Activated CD4-positive, alpha-beta memory T cell treated with anti-CD3 and anti-CD28 coated beads, Interleukin-2, amount 10 ng/mL, durations not matched to agents 7 days and 5 days (primary cell): ENCODE measurements around the gene MAPK13. TPM values are rescaled to one million over a fixed set of nuclear protein-coding genes. Genes with fewer than 3 reads are reported as not detected.
"Not testable (repeated sequence)": the region's sequence is repeated elsewhere in the genome, so short reads cannot be mapped to it uniquely, and the experiment has no call there.

Experiments
- CTCF ChIA-PET: fragments of 350-600 bp; sonication (Branson Sonifier 250); formaldehyde crosslinking; loops from one replicate; lab custom pipeline; 2021; ENCODE audit warnings: antibody characterized with exemption, inconsistent platforms; lab: Charles Lee
- POLR2A ChIA-PET: fragments of 350-600 bp; sonication (Branson Sonifier 250); formaldehyde crosslinking; loops from one replicate; lab custom pipeline; 2021; ENCODE audit warnings: antibody characterized with exemption; lab: Charles Lee
- DNase-seq: peaks from one replicate; pipeline ENCODE4 v3.0.0-alpha.2; 2020
- H3K27ac Mint-ChIP-seq: one replicate; pipeline ENCODE4 v1.8.0; 2021; ENCODE audit warnings: mild to moderate bottlenecking, mixed read lengths
- H3K27me3 Mint-ChIP-seq: one replicate; pipeline ENCODE4 v1.8.0; 2021; ENCODE audit warnings: mixed read lengths
- H3K36me3 Mint-ChIP-seq: one replicate; pipeline ENCODE4 v1.8.0; 2021; ENCODE audit warnings: low read depth, mixed read lengths
- H3K4me1 Mint-ChIP-seq: one replicate; pipeline ENCODE4 v1.8.0; 2021; ENCODE audit warnings: mixed read lengths
- H3K4me3 Mint-ChIP-seq: one replicate; pipeline ENCODE4 v1.8.0; 2021; ENCODE audit warnings: mild to moderate bottlenecking, mixed read lengths
- H3K9me3 Mint-ChIP-seq: one replicate; pipeline ENCODE4 v1.8.0; 2021; ENCODE audit warnings: mixed read lengths
- total RNA-seq, 2 experiments: library from RNA; stranded (reverse); gene quantifications; one replicate each; pipeline ENCODE4 v1.2.3, GENCODE V29; 2021

Gene MAPK13
- total RNA-seq, 2 experiments from 2014 or later: 53.7 to 56.2 TPM

DNA sequence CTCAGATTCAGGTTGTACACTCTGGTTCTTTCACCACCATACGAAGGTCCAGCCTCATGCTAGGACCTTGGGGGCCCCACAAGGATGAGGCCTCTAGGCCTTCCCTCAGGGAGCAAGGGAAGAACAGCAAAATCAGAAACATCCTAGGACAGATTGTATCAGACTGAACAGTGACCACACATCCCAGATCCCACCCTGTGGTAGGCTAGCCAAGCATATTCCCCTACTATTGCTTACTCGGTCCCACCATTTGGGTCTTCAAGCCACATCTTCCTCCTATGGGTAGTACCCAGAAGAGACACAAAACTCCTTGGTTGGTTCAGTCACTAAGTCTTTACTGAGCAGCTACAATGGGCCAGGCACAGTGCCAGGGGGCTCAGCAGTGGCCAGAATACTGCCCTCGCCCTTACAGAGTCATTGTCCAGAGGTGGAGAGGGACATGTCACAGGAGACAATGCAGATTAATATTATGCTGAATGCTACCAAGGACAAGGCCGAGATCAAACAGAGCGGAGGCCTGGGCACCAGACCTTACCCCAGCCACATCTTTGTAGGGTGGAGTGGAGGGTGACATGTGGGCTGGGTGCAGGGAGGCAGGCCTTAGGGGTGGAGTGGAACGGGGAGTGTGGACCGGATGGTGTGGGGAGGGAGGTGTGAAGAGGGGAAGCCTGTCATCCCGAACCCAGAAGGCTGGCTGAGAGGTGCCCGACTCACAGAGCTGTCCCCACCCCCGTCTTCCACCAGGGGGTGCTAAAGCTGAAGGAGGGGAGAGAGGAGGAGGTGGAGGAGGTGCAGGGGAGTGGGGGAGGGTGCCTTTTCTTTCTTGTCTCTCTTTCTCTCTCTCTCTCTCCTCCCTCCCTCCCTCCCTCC, 6.8 kb upstream of the MAPK13 start:
- H3K4me1 Mint-ChIP-seq: peaks cover 79% of the 10 kb centered on the region
- ChIA-PET CTCF (interaction anchor here (0.6 to 3.8 kb wide), 10 partner anchors 10 to 179 kb away, joined by 3 to 47 read pairs (median 4); partner anchors contain the start of gene MAPK14), POLR2A (interaction anchor here (0.6 to 6.4 kb wide), 11 partner anchors 8 to 96 kb away, joined by 3 to 148 read pairs (median 5); partner anchors contain the start of genes BRPF3, MAPK13 and MAPK14)
- H3K27ac Mint-ChIP-seq: peak overlapping the region; percentile 71
- H3K9me3 Mint-ChIP-seq: no peaks in the 10 kb centered on the region
- no peaks in the 10 kb centered on the region for H3K27me3 Mint-ChIP-seq
- peaks cover 18% of the 10 kb centered on the region for H3K36me3 Mint-ChIP-seq
- peak overlapping the region; percentile 22 for H3K4me3 Mint-ChIP-seq
- peak; percentile 96 for DNase-seq

DNA sequence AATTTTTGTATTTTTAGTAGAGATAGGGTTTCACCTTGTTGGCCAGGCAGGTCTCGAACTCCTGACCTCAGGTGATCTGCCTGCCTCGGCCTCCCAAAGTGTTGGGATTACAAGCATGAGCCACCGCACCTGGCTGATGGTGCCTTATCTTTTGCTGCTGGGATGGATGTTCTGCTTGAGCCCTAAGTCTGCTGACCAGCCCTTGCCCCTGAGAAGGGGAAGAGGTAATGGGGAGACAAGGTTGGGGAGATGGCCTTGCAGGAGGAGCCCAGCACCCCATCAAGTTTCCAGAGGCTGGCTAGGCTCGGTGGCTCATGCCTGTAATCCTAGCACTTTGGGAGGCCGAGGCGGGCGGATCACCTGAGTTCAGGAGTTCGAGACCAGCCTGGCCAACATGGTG, 6.0 kb upstream of the MAPK13 start:
- POLR2A ChIA-PET: interaction anchor here (0.6 to 6.4 kb wide), 8 partner anchors 8 to 97 kb away, joined by 3 to 148 read pairs (median 4); partner anchors contain the start of genes BRPF3, MAPK13 and MAPK14
- peaks cover 74% of the 10 kb centered on the region for H3K4me1 Mint-ChIP-seq

DNA sequence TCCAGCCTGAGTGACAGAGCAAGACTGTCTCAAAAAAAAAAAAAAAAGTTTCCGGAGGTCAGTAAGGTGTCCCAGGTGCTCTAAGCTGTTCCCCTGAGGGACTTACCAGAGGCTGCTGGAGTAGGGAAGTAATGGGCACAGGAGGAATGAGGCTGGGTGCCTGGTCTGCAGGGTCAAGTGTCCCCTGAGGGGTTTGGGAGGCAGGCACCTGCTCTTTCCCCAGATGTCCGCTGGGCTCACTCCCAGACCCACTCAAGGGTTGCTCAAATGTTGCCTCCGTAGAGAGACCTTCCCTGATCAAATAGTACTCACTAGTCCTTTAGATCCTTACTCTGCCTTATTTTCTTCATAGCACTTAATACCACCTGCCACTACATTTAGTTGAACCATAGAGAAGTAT, 5.4 kb upstream of the MAPK13 start:
- Mint-ChIP-seq H3K27ac (no peak overlapping the region), H3K4me3 (no peak overlapping the region), H3K9me3 (no peaks in the 10 kb centered on the region), H3K36me3 (peaks cover 8% of the 10 kb centered on the region), H3K27me3 (no peaks in the 10 kb centered on the region), H3K4me1 (peaks cover 72% of the 10 kb centered on the region)
- POLR2A ChIA-PET: interaction anchor here (1.2 to 1.7 kb wide), 3 partner anchors 19 to 97 kb away, joined by 3 to 6 read pairs (median 4); partner anchors contain the start of gene MAPK14
- CTCF ChIA-PET: interaction anchor here (1.5 to 3.1 kb wide), 2 partner anchors 96 to 178 kb away, joined by 5 to 14 read pairs; partner anchors contain the start of gene MAPK14
- DNase-seq: no peak

More for the DNA sequence above, 6.0 kb upstream of the MAPK13 start:
- not testable (repeated sequence) for H3K27me3 Mint-ChIP-seq, H3K4me3 Mint-ChIP-seq, DNase-seq, H3K9me3 Mint-ChIP-seq
- Mint-ChIP-seq H3K27ac (peak overlapping the region; percentile 50), H3K36me3 (peaks cover 12% of the 10 kb centered on the region)
- CTCF ChIA-PET: interaction anchor here (0.9 to 3.1 kb wide), 7 partner anchors 11 to 178 kb away, joined by 3 to 14 read pairs (median 5); partner anchors contain the start of gene MAPK14

DNA sequence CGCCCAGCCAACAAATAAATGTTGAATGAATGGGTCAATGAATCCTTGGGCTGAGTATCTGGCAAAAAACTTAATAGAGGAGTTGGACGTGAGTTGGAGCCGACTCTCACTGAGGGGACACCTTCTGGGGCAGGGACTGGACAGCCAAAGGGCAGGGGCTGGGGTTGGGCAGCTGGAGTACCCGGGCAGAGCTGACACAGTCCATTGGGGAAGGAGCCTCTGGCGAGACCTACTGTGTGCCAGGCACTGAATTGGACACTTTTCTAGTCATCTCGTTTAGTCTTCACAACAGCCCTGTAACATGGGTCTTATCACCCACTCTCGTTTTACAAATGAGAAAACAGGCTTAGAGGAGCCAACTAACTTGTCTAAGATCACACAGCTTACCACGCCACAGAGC, 4.7 kb upstream of the MAPK13 start:
- POLR2A ChIA-PET: interaction anchor here (1.7 kb wide), 1 partner anchor 97 kb away, joined by 6 read pairs; the partner anchor contains the start of gene MAPK14
- Mint-ChIP-seq H3K4me1 (peaks cover 66% of the 10 kb centered on the region), H3K27ac (no peak overlapping the region), H3K36me3 (peaks cover 2% of the 10 kb centered on the region), H3K4me3 (no peak overlapping the region), H3K9me3 (no peaks in the 10 kb centered on the region), H3K27me3 (no peaks in the 10 kb centered on the region)
- CTCF ChIA-PET: interaction anchor here (3.1 kb wide), 1 partner anchor 97 kb away, joined by 14 read pairs; the partner anchor contains the start of gene MAPK14
- DNase-seq: no peak

DNA sequence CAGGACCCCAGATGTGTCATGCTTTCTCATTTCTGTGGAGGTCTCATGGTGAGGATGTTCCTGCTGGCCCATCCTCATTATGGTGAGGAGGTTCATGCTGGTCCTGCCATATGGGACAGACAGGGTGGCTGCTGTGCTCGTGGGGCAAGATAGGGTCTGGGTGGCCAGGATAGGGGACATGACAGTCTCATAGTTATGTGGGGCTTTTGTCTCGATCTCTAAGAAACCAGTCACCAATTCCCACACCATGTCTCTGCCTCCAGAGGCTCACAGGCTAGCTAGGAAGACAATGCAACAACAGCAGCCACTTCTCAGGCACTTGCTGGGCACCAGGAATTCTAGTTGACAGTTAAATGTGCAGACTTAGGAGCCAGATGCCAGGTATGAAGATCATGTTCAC, 4.2 kb upstream of the MAPK13 start:
- Mint-ChIP-seq H3K4me1 (peaks cover 66% of the 10 kb centered on the region), H3K9me3 (no peaks in the 10 kb centered on the region), H3K4me3 (no peak overlapping the region), H3K27me3 (no peaks in the 10 kb centered on the region), H3K27ac (peak overlapping the region; percentile 1), H3K36me3 (no peaks in the 10 kb centered on the region)
- ChIA-PET CTCF (interaction anchor here (0.5 to 3.1 kb wide), 2 partner anchors 97 to 98 kb away, joined by 4 to 14 read pairs; partner anchors contain the start of gene MAPK14), POLR2A (interaction anchor here (1.0 to 1.7 kb wide), 6 partner anchors 8 to 98 kb away, joined by 3 to 6 read pairs (median 4); partner anchors contain the start of gene MAPK14)
- no peak for DNase-seq

DNA sequence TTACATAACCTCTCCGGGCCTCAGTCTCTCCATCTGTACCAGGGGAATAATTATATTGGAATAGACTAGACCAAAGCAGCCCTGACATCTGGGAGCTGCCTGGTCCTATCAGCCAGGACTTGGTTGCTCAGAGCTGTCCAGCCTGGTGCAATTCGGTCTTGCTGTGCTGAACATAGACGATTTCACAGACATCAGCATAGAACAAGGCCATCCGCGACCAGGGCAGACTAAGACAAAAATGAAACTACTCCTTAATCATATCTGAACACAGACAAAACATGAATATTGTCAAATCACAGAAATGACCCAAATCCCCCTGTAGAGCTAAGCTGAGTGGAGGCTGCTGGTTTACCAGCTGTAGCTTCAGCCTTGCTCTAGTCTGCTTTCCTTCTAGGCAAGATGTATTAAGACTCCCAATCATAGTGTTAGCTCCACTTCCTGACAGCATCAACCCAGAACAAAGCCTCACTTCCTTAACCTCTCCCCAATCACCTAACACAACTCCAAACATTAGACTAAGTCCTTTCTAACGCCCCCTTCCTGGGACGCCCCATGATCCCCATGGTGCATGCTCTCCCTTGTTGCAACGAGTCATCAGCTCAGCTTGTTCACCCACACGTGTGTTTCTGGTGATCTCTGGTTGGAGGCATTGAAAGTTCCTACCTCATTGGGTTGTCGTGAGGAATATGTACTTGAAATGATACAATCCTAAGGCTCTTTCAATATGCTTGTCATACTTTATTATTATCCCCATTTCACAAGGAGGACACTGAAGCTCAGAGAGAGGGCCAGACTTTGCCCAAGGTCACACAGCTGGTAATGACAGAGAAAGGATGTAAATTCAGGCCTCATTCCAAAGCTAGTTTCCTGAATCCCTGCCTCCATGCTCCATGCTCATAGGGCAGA, 3.5 kb upstream of the MAPK13 start:
- Mint-ChIP-seq H3K36me3 (no peaks in the 10 kb centered on the region), H3K4me3 (no peak overlapping the region), H3K27me3 (no peaks in the 10 kb centered on the region), H3K27ac (peak overlapping the region; percentile 12), H3K9me3 (no peaks in the 10 kb centered on the region), H3K4me1 (peaks cover 64% of the 10 kb centered on the region)
- DNase-seq: no peak
- ChIA-PET CTCF (interaction anchor here (0.5 to 0.9 kb wide), 2 partner anchors 98 to 215 kb away, joined by 4 to 5 read pairs; no protein-coding TSS in a partner anchor), POLR2A (interaction anchor here (0.9 to 1.7 kb wide), 10 partner anchors 8 to 98 kb away, joined by 3 to 6 read pairs (median 3); partner anchors contain the start of gene MAPK14)

DNA sequence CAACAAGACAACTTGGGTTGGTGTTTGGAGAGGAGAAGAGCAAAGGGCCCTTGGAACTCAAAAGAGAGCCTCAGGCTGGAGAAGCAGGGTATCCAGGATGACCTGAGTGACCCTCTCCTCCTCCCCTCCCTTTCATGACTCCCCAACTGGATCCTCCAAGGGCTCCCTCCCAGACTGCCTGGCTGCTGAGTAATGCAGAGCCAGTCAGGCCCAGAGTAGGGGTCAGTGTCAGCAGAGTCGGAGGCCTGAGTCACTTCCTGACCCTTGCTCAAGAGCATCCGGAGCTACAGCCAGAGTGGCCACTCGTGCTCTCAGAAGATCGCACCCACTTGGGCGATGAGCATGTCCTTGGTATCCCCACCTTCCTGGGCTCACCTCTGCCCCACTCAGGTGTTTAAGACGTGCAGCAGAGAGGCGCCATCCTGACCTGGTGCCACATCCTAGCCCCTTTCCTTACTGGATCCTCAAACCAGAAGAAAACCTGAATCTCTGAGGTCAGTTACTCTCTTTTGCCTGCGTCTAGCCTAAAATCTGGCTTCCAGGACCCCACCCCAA, 2.8 kb upstream of the MAPK13 start:
- no peak for DNase-seq
- Mint-ChIP-seq H3K36me3 (peaks cover 2% of the 10 kb centered on the region), H3K9me3 (no peaks in the 10 kb centered on the region), H3K4me3 (no peak overlapping the region), H3K27me3 (no peaks in the 10 kb centered on the region), H3K27ac (no peak overlapping the region), H3K4me1 (peaks cover 64% of the 10 kb centered on the region)
- ChIA-PET CTCF (interaction anchor here (0.9 kb wide), 1 partner anchor 214 kb away, joined by 5 read pairs; no protein-coding TSS in a partner anchor), POLR2A (interaction anchor here (0.9 to 1.6 kb wide), 8 partner anchors 8 to 99 kb away, joined by 3 to 6 read pairs (median 3); no protein-coding TSS in a partner anchor)

DNA sequence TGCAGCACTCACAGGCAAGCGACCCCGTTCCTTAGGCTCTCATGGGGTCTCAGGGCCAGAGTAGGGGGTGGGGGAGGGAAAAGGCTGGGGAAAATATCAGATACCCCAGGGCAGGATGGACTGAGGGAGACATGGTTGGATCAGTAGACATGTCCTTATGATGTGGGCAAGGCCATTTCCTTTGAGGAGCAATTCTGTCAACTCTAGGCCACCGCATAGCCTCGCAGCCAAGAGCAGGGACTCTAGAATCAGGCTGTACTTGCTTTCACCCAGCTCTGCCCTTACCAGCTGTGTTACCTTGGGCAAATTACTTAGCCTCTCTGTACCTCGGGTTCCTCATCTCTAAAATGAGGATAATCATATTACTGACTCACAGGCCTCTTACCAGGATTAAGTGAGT, 2.2 kb upstream of the MAPK13 start:
- H3K27me3 Mint-ChIP-seq: no peaks in the 10 kb centered on the region
- H3K27ac Mint-ChIP-seq: no peak overlapping the region
- no peak for DNase-seq
- H3K36me3 Mint-ChIP-seq: peaks cover 7% of the 10 kb centered on the region
- CTCF ChIA-PET: no interaction called here
- no peak overlapping the region for H3K4me3 Mint-ChIP-seq
- POLR2A ChIA-PET: interaction anchor here (1.3 to 1.6 kb wide), 3 partner anchors 9 to 99 kb away, joined by 3 to 6 read pairs (median 3); no protein-coding TSS in a partner anchor
- H3K9me3 Mint-ChIP-seq: no peaks in the 10 kb centered on the region
- peaks cover 64% of the 10 kb centered on the region for H3K4me1 Mint-ChIP-seq

DNA sequence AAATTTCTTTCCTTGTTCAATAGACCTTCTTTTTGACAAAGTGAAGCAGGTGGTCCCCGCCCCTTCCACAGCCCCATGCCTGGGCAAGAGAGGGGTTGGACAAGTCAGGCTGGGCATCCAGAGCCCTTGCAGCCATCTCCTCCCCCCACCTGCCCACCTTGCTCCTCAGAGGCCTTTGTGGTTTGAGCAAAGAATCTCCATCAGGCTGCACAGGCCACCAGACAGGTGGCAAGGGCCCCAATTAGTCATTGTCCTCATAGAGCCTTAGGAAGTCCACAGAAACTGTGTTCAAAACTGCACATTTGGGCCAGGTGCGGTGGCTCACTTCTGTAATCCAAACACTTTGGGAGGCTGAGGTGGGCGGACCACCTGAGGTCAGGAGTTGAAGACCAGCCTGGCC, 1.5 kb upstream of the MAPK13 start:
- H3K27ac Mint-ChIP-seq: no peak overlapping the region
- H3K9me3 Mint-ChIP-seq: no peaks in the 10 kb centered on the region
- H3K4me3 Mint-ChIP-seq: no peak overlapping the region
- ChIA-PET POLR2A (interaction anchor here (3.3 kb wide), 1 partner anchor 14 kb away, joined by 42 read pairs; no protein-coding TSS in a partner anchor), CTCF (interaction anchor here (1.3 kb wide), 1 partner anchor 11 kb away, joined by 4 read pairs; no protein-coding TSS in a partner anchor)
- peaks cover 14% of the 10 kb centered on the region for H3K36me3 Mint-ChIP-seq
- H3K4me1 Mint-ChIP-seq: peaks cover 64% of the 10 kb centered on the region
- H3K27me3 Mint-ChIP-seq: no peaks in the 10 kb centered on the region
- no peak for DNase-seq

DNA sequence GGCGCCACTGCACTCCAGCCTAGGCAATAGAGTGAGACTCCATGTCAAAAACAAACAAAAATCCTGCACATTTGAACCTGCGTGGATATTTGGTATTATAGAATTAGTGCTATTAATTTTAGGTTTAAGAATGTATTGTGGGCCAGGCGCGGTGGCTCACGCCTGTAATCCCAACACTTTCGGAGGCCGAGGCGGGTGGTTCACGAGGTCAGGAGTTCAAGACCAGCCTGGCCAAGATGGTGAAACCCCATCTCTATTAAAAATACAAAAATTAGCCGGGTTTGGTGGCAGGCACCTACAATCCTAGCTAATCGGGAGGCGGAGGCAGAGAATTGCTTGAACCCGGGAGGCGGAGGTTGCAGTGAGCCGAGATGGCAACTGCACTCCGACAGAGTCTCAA, 979 bp upstream of the MAPK13 start:
- H3K27ac Mint-ChIP-seq: not testable (repeated sequence)
- CTCF ChIA-PET: interaction anchor here (0.7 to 1.3 kb wide), 4 partner anchors 10 to 66 kb away, joined by 3 to 4 read pairs (median 4); no protein-coding TSS in a partner anchor

More for the DNA sequence above, 979 bp upstream of the MAPK13 start:
- peaks cover 60% of the 10 kb centered on the region for H3K4me1 Mint-ChIP-seq
- H3K36me3 Mint-ChIP-seq: peaks cover 17% of the 10 kb centered on the region
- not testable (repeated sequence) for H3K27me3 Mint-ChIP-seq, H3K9me3 Mint-ChIP-seq, DNase-seq
- POLR2A ChIA-PET: interaction anchor here (2.8 to 5.3 kb wide), 3 partner anchors 8 to 101 kb away, joined by 26 to 148 read pairs (median 42); partner anchors contain the start of gene MAPK14
- H3K4me3 Mint-ChIP-seq: peak overlapping the region; percentile 43
